Right lung (tissue), 5 donors: ENCODE data around the gene ERCC3. TPM values are rescaled to one million over a fixed set of nuclear protein-coding genes. Genes with fewer than 3 reads are reported as not detected.
"Not testable (repeated sequence)": the region's sequence is repeated elsewhere in the genome, so short reads cannot be mapped to it uniquely, and the experiment has no call there.

Experiments
- DNase-seq, 2 donors: peaks; one replicate each; pipeline ENCODE4 v3.0.0-alpha.2; 2013
- polyA plus RNA-seq, 5 donors: library from polyadenylated mRNA; unstranded; fragments of 120-200 nt; gene quantifications; one replicate each; pipeline versions ENCODE4 v1.2.1 to v1.2.3, GENCODE V29; 2013; ENCODE audit warnings: inconsistent platforms in 1 of 5, low replicate concordance in 1 of 5; ENCODE audit not compliant: insufficient read length in 5 of 5, insufficient read depth in 1 of 5

ERCC3 gene
- polyA plus RNA-seq, 5 donors = 64.5 to 81.5 (median 76.4) TPM

- DNase-seq = not testable (repeated sequence)
Observed at GRCh38 chr2:127227264-127227660, 66.7 kb downstream of the ERCC3 start.

- peak; percentile 62 to 63 for DNase-seq
Observed at GRCh38 chr2:127226520-127227263, 67.3 kb downstream of the ERCC3 start.

GRCh38 chr2:127226132-127226519 is 67.8 kb downstream of the ERCC3 start:
- DNase-seq = no peak

- no peak for DNase-seq
Observed at GRCh38 chr2:127225186-127225960, 68.6 kb downstream of the ERCC3 start.

GRCh38 chr2:127224135-127224534 is 69.8 kb downstream of the ERCC3 start:
- DNase-seq = not testable (repeated sequence)

DNA sequence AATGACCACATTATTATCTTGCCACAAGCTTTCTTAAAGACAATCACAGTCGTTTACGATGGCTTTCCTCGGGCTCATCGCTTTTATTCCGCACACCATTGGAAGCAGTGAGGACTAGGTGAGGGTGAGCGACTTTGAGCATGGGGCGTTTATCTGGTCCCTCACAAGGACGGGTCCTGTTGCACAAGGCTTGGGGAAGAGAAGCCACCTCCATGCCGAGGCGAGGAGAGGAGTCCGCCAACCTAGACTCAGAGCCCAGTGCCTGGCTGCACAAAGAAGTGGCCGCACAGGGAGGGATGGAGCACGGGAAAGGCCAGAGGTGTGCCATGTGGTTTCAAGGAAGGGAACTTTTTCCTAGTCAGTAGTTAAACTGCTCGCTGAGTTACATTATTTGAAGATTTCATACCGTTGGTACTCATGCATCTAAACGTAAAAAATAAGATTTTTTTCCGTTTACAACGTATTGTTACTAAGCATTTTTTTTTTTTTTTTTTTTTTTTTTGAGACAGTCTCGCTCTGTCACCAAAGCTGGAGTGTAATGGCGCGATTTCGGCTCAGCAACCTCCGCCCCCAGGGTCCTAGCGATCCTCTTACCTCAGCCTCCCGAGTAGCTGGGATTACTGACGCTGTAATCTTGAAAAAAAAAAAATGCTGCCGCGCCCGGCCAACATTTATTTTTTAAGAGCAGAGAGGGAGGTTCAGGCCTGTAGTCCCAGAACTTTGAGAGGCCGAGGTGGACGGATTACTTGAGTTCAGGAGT is 73.0 kb downstream of the ERCC3 start:
- no peak for DNase-seq

DNA sequence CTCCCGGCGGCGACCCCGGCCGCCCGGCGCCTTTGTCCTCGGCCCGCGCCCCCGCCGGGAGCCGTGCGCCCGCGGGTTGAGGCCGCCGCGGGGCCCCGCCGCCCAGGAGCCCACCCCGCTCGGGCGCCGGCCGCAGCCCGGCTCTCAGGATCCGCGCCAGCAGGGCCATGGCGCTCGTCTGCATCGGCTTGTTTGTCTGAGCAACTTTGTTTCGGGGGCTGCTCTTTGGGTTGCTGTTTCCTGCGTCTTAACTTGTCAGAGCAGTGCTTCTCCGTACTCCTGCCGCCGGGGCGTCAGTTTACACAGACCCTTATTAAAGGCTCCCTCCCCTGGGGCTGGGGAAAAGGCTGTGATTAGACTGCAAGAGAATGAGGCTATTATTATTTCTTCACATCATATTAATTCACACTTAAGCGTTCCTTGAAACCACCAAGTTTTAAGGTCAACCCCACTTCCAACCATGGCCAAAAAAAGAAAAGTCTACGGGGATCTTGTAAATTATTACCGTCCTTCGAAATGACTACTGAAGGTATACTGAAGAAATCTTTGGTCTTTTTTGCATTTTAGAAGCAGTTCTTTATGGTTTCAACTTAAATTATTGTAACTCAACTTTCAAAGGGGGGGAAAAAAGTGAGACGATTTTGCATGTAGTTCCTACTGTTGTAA is 73.7 kb downstream of the ERCC3 start, which contains the start of gene CYP27C1:
CYP27C1 (minus strand) TSS at position 198 of the 666 bp plus-strand sequence; CDS start at position 169, 29 bp downstream.
- peak; percentile 59 to 60 for DNase-seq

- DNase-seq = peak; percentile 65 to 67
Observed at GRCh38 chr2:127219171-127220070, 74.5 kb downstream of the ERCC3 start.

DNA sequence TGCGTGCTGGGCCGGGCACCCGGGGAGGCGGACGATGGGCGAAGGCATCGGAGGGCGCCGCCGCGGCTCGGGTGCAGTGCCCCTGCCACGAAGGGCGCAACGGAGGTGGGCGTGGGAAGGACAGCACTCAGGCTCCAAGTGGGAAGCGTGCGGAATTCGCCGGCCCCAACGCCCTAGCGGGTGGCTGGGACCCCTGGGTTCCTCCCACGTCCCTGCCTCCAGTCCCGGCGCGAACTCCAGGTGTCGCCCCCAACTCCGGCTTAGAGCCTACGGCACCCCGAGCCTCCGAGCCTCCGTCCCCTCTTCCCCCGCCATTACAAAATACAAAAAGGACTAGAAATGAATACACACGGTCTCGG is 75.2 kb downstream of the ERCC3 start:
- DNase-seq = no peak

DNA sequence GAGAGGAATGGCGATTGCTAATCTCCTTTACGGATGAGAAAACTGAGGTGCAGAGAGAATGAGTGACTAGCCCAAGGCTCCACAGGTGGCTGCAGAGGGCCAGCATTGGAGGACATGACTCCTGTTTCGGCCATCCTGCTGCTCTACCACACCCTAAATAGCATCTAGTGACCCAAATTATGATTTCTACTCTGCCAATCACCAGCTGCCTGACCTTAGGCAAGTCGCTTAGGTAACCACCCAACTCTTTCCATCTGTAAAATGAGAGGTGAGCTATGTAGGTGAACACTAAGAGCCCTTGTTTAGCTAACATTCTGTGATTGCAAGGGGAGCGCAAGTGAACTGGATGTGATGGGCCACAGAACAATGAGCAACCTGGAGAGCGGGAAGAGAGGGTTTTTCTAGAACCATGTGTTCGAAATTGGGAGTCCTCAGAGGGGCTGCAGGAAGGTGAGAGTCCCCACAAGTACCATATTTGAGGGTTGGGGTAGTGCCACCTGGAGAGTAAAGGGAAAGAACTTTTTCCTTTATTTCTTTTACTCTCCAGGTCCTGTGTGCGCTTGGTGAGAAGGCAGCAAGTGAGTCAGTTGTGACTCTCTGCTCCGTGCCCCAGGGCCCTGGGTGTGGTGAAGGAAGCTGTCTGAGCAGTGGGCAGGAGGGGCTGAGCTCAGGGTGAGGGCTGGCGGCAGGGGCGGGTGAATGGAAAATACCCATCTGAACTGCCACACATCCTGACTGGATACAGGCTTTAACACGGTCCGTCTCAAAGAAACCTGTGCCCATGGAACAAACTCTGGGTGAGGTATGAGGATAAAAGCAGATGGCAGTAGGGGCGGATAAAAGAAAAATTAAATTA is 76.2 kb downstream of the ERCC3 start:
- DNase-seq = no peak

DNA sequence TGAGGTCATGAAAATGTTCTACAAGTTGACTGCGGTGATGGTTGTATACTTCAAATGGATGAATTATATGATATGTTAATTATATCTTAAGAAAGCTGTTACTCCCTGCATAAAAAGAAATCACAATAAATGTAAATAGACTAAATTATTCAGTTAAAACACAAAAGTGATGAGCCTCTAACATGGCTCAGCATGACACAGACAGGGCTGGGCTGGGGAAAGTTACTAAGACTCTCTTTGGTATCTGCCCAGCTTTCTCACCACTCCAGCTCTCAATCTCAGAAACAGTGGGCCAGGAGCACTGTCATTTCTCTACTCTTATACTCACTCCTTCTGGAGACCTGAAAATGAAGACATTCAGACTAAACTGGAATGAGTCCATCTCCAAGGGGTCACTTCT is 77.4 kb downstream of the ERCC3 start:
- DNase-seq = no peak

DNA sequence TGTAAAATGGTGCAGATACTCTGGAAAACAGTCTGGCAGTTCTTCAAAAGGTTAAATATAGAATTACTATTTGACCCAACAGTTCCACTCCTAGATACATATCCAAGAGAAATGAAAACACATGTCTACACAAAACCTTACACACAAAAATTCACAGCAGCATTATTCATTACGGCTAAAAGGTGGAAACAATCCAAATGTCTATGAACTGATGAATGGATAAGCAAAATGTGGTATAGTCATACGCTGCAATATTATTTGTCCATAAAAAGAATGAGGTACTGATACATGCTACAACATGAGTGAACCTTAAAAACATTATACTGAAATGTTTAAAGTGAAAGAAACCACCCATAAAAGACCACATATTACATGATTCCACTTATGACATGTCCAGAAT is 77.8 kb downstream of the ERCC3 start:
- DNase-seq = no peak

DNA sequence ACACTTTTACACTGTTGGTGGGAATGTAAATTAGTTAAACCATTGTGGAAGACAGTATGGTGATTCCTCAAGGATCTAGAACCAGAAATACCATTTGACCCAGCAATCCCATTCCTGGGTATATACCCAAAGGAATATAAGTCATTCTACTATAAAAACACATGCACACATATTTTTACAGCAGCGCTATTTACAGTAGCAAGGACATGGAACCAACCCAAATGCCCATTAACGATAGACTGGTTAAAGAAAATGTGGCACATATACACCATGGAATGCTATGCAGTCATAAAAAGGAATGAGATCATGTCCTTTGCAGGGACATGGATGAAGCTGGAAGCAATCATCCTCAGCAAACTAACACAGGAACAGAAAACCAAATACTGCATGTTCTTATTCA is 79.7 kb downstream of the ERCC3 start:
- DNase-seq = not testable (repeated sequence)

- DNase-seq = no peak
Observed at GRCh38 chr2:127208313-127208712, 85.6 kb downstream of the ERCC3 start.

Other genes with a start within 250 kb of the ERCC3 start
- gene BIN1, start 187.0 kb downstream of the ERCC3 start, polyA plus RNA-seq = 100 to 1,000 TPM in 1 of 5 donors, 10 to 100 TPM in 4; 51.3 to 133 (median 71.5) TPM
- 10 to 100 TPM in 2 of 5 donors, 1 to 10 TPM in 3; 8.4 to 13.0 (median 9.0) TPM for gene CYP27C1, start 73.8 kb downstream of the ERCC3 start, polyA plus RNA-seq
- 10 to 100 TPM; 17.2 to 29.9 (median 25.3) TPM for gene MAP3K2, start 93.8 kb upstream of the ERCC3 start, polyA plus RNA-seq
- 1 to 10 TPM; 2.2 to 6.0 (median 4.9) TPM for gene PROC, start 124.3 kb upstream of the ERCC3 start, polyA plus RNA-seq
- 10 to 100 TPM; 52.0 to 73.5 (median 66.0) TPM for gene IWS1, start 232.3 kb upstream of the ERCC3 start, polyA plus RNA-seq
- 1 to 10 TPM in 2 of 5 donors, under 1 TPM in 3; 0.51 to 1.2 (median 0.70) TPM for gene MYO7B, start 241.5 kb upstream of the ERCC3 start, polyA plus RNA-seq